Progenitor cell of endocrine pancreas (in vitro differentiated cells): ENCODE results near the gene NIPSNAP2. TPM values are rescaled to one million over a fixed set of nuclear protein-coding genes. Genes with fewer than 3 reads are reported as not detected.

ENCODE experiments used
- DNase-seq: peaks from one replicate; pipeline ENCODE4 v3.0.0; 2021; ENCODE audit warnings: low spot score; ENCODE audit not compliant: unreplicated experiment
- H3K27ac Mint-ChIP-seq: 2 replicates; pipeline ENCODE4 v1.8.0; 2021; ENCODE audit warnings: mild to moderate bottlenecking, moderate library complexity, mixed read lengths
- H3K27me3 Mint-ChIP-seq: 2 replicates; pipeline ENCODE4 v1.8.0; 2021; ENCODE audit warnings: mixed read lengths
- H3K36me3 Mint-ChIP-seq: 2 replicates; pipeline ENCODE4 v1.8.0; 2022; ENCODE audit warnings: mixed read lengths; ENCODE audit not compliant: insufficient read depth
- H3K4me1 Mint-ChIP-seq: 2 replicates; pipeline ENCODE4 v1.8.0; 2021; ENCODE audit warnings: low read depth, mixed read lengths
- H3K4me3 Mint-ChIP-seq: 2 replicates; pipeline ENCODE4 v1.8.0; 2021; ENCODE audit warnings: low read depth, mild to moderate bottlenecking, moderate library complexity, mixed read lengths
- H3K9me3 Mint-ChIP-seq: 2 replicates; pipeline ENCODE4 v1.8.0; 2021; ENCODE audit warnings: low read depth, mixed read lengths
- CTCF ChIP-seq: fragments of 200-600 bp; sonication (generic); IDR thresholded peaks from one replicate; pipeline ENCODE4 v1.5.0; 2021; ENCODE audit warnings: antibody characterized with exemption, mild to moderate bottlenecking; ENCODE audit not compliant: unreplicated experiment
- total RNA-seq: library from RNA; stranded (reverse); gene quantifications from 2 replicates; pipeline ENCODE4 v1.2.1, GENCODE V29; 2021

NIPSNAP2 gene
- total RNA-seq, 1 donor from 2014 or later = 50.3 TPM

DNA sequence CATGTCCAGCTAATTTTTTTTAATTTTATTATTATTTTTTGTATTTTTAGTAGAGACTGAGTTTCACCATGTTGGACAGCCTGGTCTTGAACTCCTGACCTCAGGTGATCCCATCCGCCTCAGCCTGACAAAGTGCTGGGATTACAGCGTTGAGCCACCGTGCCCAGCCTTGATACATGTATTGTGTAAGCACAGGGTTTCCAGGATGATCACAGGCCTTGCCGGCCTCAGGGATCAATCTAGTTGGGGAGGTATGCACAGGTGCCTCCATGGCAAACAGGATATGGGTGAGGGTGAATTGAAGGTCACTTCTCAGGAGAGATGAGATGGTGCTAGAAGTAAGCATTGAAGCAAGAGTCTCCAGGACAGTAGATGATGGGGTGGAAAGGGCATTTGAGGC, 7.2 kb upstream of the NIPSNAP2 start:
- Mint-ChIP-seq H3K4me3 (no peak overlapping the region), H3K9me3 (no peaks in the 10 kb centered on the region), H3K27me3 (peaks cover 3% of the 10 kb centered on the region), H3K27ac (peak overlapping the region; percentile 90), H3K4me1 (peaks cover 3% of the 10 kb centered on the region), H3K36me3 (peaks cover 5% of the 10 kb centered on the region)
- no peak for TF ChIP-seq CTCF
- no peak for DNase-seq

- DNase-seq = no peak
- peaks cover 21% of the 10 kb centered on the region for H3K27me3 Mint-ChIP-seq
- no peak overlapping the region for H3K4me3 Mint-ChIP-seq
- no peak for TF ChIP-seq CTCF
- H3K27ac Mint-ChIP-seq = no peak overlapping the region
- no peaks in the 10 kb centered on the region for H3K9me3 Mint-ChIP-seq
- peaks cover 1% of the 10 kb centered on the region for H3K36me3 Mint-ChIP-seq
- H3K4me1 Mint-ChIP-seq = peaks cover 6% of the 10 kb centered on the region
Observed at GRCh38 chr7:55962014-55962413, 2.4 kb upstream of the NIPSNAP2 start.

DNA sequence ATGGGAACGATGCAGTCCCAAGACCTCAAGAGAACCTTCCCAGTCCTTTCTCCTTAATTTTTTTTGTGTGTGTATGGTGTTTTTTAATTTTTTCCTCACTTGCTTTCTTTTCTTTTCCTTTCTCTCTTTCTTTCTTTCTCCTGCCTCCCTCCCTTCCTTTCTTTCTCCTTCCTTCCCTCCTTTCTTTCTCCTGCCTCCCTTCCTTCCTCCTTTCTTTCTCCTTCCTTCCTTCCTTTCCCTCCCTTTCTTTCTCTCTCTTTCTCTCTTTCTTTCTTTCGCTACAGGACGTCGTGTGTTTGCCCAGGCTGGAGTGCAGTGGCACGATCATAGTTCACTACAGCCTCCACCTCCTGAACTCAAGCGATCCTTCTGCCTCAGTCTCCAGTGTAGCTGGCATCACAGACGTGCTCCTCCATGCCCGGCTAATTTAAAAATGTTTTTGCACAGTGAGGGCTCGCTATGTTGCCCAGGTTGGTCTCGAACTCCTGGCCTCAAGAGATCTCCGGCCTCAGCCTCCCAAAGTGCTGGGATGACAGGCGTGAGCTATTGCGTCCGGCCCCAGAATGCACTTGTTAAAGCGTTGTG, 709 bp upstream of the NIPSNAP2 start:
- Mint-ChIP-seq H3K36me3 (peaks cover 2% of the 10 kb centered on the region), H3K27ac (peak overlapping the region; percentile 80), H3K4me1 (peaks cover 8% of the 10 kb centered on the region), H3K27me3 (peaks cover 21% of the 10 kb centered on the region), H3K4me3 (peak overlapping the region; percentile 60), H3K9me3 (no peaks in the 10 kb centered on the region)
- DNase-seq = no peak
- TF ChIP-seq CTCF = no peak

GRCh38 chr7:55965100-55965470, 700 bp downstream of the NIPSNAP2 start:
- Mint-ChIP-seq H3K27me3 (peaks cover 21% of the 10 kb centered on the region), H3K27ac (peak overlapping the region; percentile 99), H3K4me1 (peaks cover 8% of the 10 kb centered on the region), H3K36me3 (peaks cover 7% of the 10 kb centered on the region), H3K9me3 (no peaks in the 10 kb centered on the region), H3K4me3 (peak overlapping the region; percentile 92)
- TF ChIP-seq CTCF = no peak
- DNase-seq = no peak

- H3K27ac Mint-ChIP-seq = no peak overlapping the region
- no peak for TF ChIP-seq CTCF
Observed at GRCh38 chr7:55965805-55966421, 1.5 kb downstream of the NIPSNAP2 start.

More at GRCh38 chr7:55965805-55966421, 1.5 kb downstream of the NIPSNAP2 start:
- Mint-ChIP-seq H3K27me3 (peaks cover 21% of the 10 kb centered on the region), H3K9me3 (no peaks in the 10 kb centered on the region), H3K36me3 (peaks cover 11% of the 10 kb centered on the region), H3K4me3 (peak overlapping the region; percentile 57), H3K4me1 (peaks cover 12% of the 10 kb centered on the region)
- no peak for DNase-seq
